ENCODE data around the gene OR1J2.

The OR1J2 gene

DNA sequence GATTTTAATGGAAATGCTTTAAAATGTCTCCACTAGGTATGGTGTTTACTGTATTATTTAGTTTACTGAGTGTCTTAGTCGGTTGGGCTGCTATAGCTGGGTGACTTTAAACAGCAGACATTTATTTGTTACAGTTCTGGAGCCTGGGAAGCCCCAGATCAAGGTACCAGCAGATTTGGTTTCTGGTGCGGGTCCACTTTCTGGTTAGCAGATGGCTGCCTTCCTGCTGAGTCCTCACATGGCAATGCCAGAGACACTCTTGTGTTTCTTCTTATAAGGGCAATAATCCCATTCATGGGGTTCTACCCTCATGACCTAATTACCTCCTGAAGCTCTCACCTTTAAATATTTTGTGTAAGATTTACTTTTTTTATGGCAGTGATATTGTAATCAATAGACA is 7.6 kb downstream of the OR1J2 start:
- H4K8ac ChIP-seq (ENCODE audit: low read length) = no peak overlapping the region
- no peaks in the 10 kb centered on the region for H3K4me1 ChIP-seq (ENCODE audit: control insufficient read depth, insufficient read depth, low read depth, low read length)
- no peaks in the 10 kb centered on the region for H3K9me3 ChIP-seq (ENCODE audit: control insufficient read depth, low read length)
- no peak overlapping the region for H3K27ac ChIP-seq (ENCODE audit: low read length, poor library complexity, severe bottlenecking)
- H3K36me3 ChIP-seq (ENCODE audit: control insufficient read depth in 1 of 2, insufficient read depth in 2 of 2, low read depth in 1 of 2, low read length in 2 of 2) = peaks cover 0 to 10% of the 10 kb centered on the region in 2 experiments
- DNase-seq = no peak
- no peak overlapping the region for H3K14ac ChIP-seq (ENCODE audit: low read length in 2 of 2)
- no peak overlapping the region for H3K4me2 ChIP-seq (ENCODE audit: low read length, poor library complexity, severe bottlenecking)
- H2BK120ac ChIP-seq (ENCODE audit: low read depth, low read length) = no peak overlapping the region
- H2BK12ac ChIP-seq (ENCODE audit: low read length in 2 of 2) = no peak overlapping the region
- H3K4ac ChIP-seq (ENCODE audit: low read depth in 1 of 2, low read length in 2 of 2) = no peak overlapping the region
- H2AK5ac ChIP-seq (ENCODE audit: low read length, severe bottlenecking) = no peak overlapping the region
- H3K9ac ChIP-seq (ENCODE audit: low read length) = no peak overlapping the region
- H3K4me3 ChIP-seq (ENCODE audit: insufficient read depth in 1 of 2, low read depth in 1 of 2, low read length in 2 of 2) = no peak overlapping the region
- no peak overlapping the region for H2BK5ac ChIP-seq (ENCODE audit: low read depth, low read length, poor library complexity, severe bottlenecking)
- WGBS = 51% methylated on average over 2 of the region's 2 CpGs
- H4K91ac ChIP-seq (ENCODE audit: low read length) = no peak overlapping the region
- H3K23ac ChIP-seq (ENCODE audit: low read length in 2 of 2) = no peak overlapping the region
- peaks cover 0 to 22% of the 10 kb centered on the region in 2 experiments for H3K27me3 ChIP-seq (ENCODE audit: control insufficient read depth in 1 of 2, insufficient read depth in 1 of 2, low read length in 2 of 2)
- no peak overlapping the region for H2AFZ ChIP-seq (ENCODE audit: low read depth, low read length)
- no peak overlapping the region for H3K18ac ChIP-seq (ENCODE audit: low read depth in 1 of 2, low read length in 2 of 2)
- no peaks in the 10 kb centered on the region for H3K79me1 ChIP-seq (replicated peaks; ENCODE audit: low read length, poor library complexity, severe bottlenecking)
- H2BK15ac ChIP-seq (ENCODE audit: low read depth, poor library complexity, severe bottlenecking) = no peak overlapping the region

DNA sequence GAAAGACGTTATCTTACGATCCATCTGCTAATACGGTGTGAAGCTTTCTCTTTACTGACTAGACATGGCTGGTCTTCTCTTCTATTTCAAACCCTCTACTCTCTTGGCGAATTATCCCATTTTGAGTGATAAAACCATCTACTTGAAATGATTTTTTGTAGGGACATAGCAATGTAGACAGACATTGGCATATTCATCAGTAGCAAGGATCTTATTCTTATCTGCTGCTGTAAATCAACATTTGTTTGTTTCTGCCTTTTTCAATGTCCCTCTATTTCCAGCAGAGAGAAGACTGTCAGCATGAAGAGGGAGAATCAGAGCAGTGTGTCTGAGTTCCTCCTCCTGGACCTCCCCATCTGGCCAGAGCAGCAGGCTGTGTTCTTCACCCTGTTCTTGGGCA is 8.2 kb downstream of the OR1J2 start, which contains the start of gene OR1J4:
Gene OR1J4, plus strand, starts transcription at position 301 of the 400 bp plus-strand sequence. Its CDS starts 0 bp downstream, at position 301.
- no peaks in the 10 kb centered on the region for H3K79me1 ChIP-seq (replicated peaks; ENCODE audit: low read length, poor library complexity, severe bottlenecking)
- no peak within 1 kb of the TSS for H3K27ac ChIP-seq (ENCODE audit: low read length, poor library complexity, severe bottlenecking)
- peaks cover 0 to 10% of the 10 kb centered on the region in 2 experiments for H3K36me3 ChIP-seq (ENCODE audit: control insufficient read depth in 1 of 2, insufficient read depth in 2 of 2, low read depth in 1 of 2, low read length in 2 of 2)
- H2BK120ac ChIP-seq (ENCODE audit: low read depth, low read length) = no peak within 1 kb of the TSS
- no peak within 1 kb of the TSS for H2AFZ ChIP-seq (ENCODE audit: low read depth, low read length)
- peaks cover 0 to 22% of the 10 kb centered on the region in 2 experiments for H3K27me3 ChIP-seq (ENCODE audit: control insufficient read depth in 1 of 2, insufficient read depth in 1 of 2, low read length in 2 of 2)
- H3K4me1 ChIP-seq (ENCODE audit: control insufficient read depth, insufficient read depth, low read depth, low read length) = no peaks in the 10 kb centered on the region
- no peak within 1 kb of the TSS for H3K4me3 ChIP-seq (ENCODE audit: insufficient read depth in 1 of 2, low read depth in 1 of 2, low read length in 2 of 2)
- H3K9me3 ChIP-seq (ENCODE audit: control insufficient read depth, low read length) = no peaks in the 10 kb centered on the region
- 78% methylated on average over 3 of the region's 4 CpGs for whole genome bisulfite sequencing
- H2BK5ac ChIP-seq (ENCODE audit: low read depth, low read length, poor library complexity, severe bottlenecking) = no peak within 1 kb of the TSS
- no peak within 1 kb of the TSS for H3K9ac ChIP-seq (ENCODE audit: low read length)
- no peak within 1 kb of the TSS for H2BK15ac ChIP-seq (ENCODE audit: low read depth, poor library complexity, severe bottlenecking)
- DNase-seq = no peak
- no peak within 1 kb of the TSS for H4K8ac ChIP-seq (ENCODE audit: low read length)
- no peak within 1 kb of the TSS for H2AK5ac ChIP-seq (ENCODE audit: low read length, severe bottlenecking)
- no peak within 1 kb of the TSS for H2BK12ac ChIP-seq (ENCODE audit: low read length in 2 of 2)
- H3K4me2 ChIP-seq (ENCODE audit: low read length, poor library complexity, severe bottlenecking) = no peak within 1 kb of the TSS
- H3K4ac ChIP-seq (ENCODE audit: low read depth in 1 of 2, low read length in 2 of 2) = no peak within 1 kb of the TSS
- no peak within 1 kb of the TSS for H3K23ac ChIP-seq (ENCODE audit: low read length in 2 of 2)
- no peak within 1 kb of the TSS for H3K18ac ChIP-seq (ENCODE audit: low read depth in 1 of 2, low read length in 2 of 2)
- H4K91ac ChIP-seq (ENCODE audit: low read length) = no peak within 1 kb of the TSS
- no peak within 1 kb of the TSS for H3K14ac ChIP-seq (ENCODE audit: low read length in 2 of 2)

DNA sequence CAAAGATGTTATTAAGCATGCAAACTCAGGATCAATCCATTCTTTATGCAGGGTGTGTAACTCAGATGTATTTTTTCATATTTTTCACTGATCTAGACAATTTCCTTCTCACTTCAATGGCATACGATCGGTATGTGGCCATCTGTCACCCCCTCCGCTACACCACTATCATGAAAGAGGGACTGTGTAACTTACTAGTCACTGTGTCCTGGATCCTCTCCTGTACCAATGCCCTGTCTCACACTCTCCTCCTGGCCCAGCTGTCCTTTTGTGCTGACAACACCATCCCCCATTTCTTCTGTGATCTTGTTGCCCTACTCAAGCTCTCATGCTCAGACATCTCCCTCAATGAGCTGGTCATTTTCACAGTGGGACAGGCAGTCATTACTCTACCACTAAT is 8.8 kb downstream of the OR1J2 start:
- Histone ChIP-seq H3K27me3 (ENCODE audit: control insufficient read depth in 1 of 2, insufficient read depth in 1 of 2, low read length in 2 of 2) (peaks cover 0 to 22% of the 10 kb centered on the region in 2 experiments), H3K4me1 (ENCODE audit: control insufficient read depth, insufficient read depth, low read depth, low read length) (no peaks in the 10 kb centered on the region), H3K9me3 (ENCODE audit: control insufficient read depth, low read length) (no peaks in the 10 kb centered on the region), H2BK15ac (ENCODE audit: low read depth, poor library complexity, severe bottlenecking) (no peak overlapping the region), H3K4ac (ENCODE audit: low read depth in 1 of 2, low read length in 2 of 2) (no peak overlapping the region), H2BK5ac (ENCODE audit: low read depth, low read length, poor library complexity, severe bottlenecking) (no peak overlapping the region), H2BK12ac (ENCODE audit: low read length in 2 of 2) (no peak overlapping the region), H4K91ac (ENCODE audit: low read length) (no peak overlapping the region), H3K79me1 (replicated peaks; ENCODE audit: low read length, poor library complexity, severe bottlenecking) (no peaks in the 10 kb centered on the region), H3K18ac (ENCODE audit: low read depth in 1 of 2, low read length in 2 of 2) (no peak overlapping the region), H3K23ac (ENCODE audit: low read length in 2 of 2) (no peak overlapping the region), H2AK5ac (ENCODE audit: low read length, severe bottlenecking) (no peak overlapping the region), H2AFZ (ENCODE audit: low read depth, low read length) (no peak overlapping the region), H3K27ac (ENCODE audit: low read length, poor library complexity, severe bottlenecking) (no peak overlapping the region), H4K8ac (ENCODE audit: low read length) (no peak overlapping the region), H3K4me2 (ENCODE audit: low read length, poor library complexity, severe bottlenecking) (no peak overlapping the region), H3K14ac (ENCODE audit: low read length in 2 of 2) (no peak overlapping the region), H3K4me3 (ENCODE audit: insufficient read depth in 1 of 2, low read depth in 1 of 2, low read length in 2 of 2) (no peak overlapping the region), H3K9ac (ENCODE audit: low read length) (no peak overlapping the region), H3K36me3 (ENCODE audit: control insufficient read depth in 1 of 2, insufficient read depth in 2 of 2, low read depth in 1 of 2, low read length in 2 of 2) (peaks cover 0 to 10% of the 10 kb centered on the region in 2 experiments), H2BK120ac (ENCODE audit: low read depth, low read length) (no peak overlapping the region)
- WGBS = 79% methylated on average over 3 of the region's 3 CpGs
- DNase-seq = no peak

DNA sequence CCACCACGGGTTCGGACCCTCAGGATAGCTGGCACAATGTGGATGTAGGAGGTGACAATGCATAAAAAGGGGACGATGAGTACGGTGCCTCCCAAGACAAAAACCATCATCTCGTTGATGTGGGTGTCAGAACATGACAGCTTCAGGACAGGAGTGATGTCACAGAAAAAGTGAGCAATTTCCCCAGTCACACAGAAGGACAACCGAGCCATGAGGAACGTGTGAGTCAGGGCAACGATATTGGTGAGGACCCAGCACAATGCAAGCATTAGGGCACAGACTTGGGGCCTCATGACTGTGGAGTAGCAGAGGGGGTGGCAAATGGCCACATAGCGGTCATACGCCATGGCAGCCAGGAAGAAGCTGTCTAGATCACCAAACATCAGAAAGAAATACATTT is 16.0 kb downstream of the OR1J2 start:
- H2BK15ac ChIP-seq (ENCODE audit: low read depth, poor library complexity, severe bottlenecking) = no peak overlapping the region
- H3K4ac ChIP-seq (ENCODE audit: low read depth in 1 of 2, low read length in 2 of 2) = no peak overlapping the region
- H3K4me3 ChIP-seq (ENCODE audit: insufficient read depth in 1 of 2, low read depth in 1 of 2, low read length in 2 of 2) = no peak overlapping the region
- H2BK120ac ChIP-seq (ENCODE audit: low read depth, low read length) = no peak overlapping the region
- H3K79me1 ChIP-seq (replicated peaks; ENCODE audit: low read length, poor library complexity, severe bottlenecking) = no peaks in the 10 kb centered on the region
- no peak overlapping the region for H3K23ac ChIP-seq (ENCODE audit: low read length in 2 of 2)
- no peak overlapping the region for H4K91ac ChIP-seq (ENCODE audit: low read length)
- DNase-seq = no peak
- no peak overlapping the region for H2AK5ac ChIP-seq (ENCODE audit: low read length, severe bottlenecking)
- no peak overlapping the region for H2AFZ ChIP-seq (ENCODE audit: low read depth, low read length)
- H3K18ac ChIP-seq (ENCODE audit: low read depth in 1 of 2, low read length in 2 of 2) = no peak overlapping the region
- no peak overlapping the region for H3K14ac ChIP-seq (ENCODE audit: low read length in 2 of 2)
- H3K27ac ChIP-seq (ENCODE audit: low read length, poor library complexity, severe bottlenecking) = no peak overlapping the region
- no peak overlapping the region for H2BK5ac ChIP-seq (ENCODE audit: low read depth, low read length, poor library complexity, severe bottlenecking)
- no peak overlapping the region for H4K8ac ChIP-seq (ENCODE audit: low read length)
- peaks cover 0 to 9% of the 10 kb centered on the region in 2 experiments for H3K27me3 ChIP-seq (ENCODE audit: control insufficient read depth in 1 of 2, insufficient read depth in 1 of 2, low read length in 2 of 2)
- H3K4me1 ChIP-seq (ENCODE audit: control insufficient read depth, insufficient read depth, low read depth, low read length) = no peaks in the 10 kb centered on the region
- no peak overlapping the region for H3K9ac ChIP-seq (ENCODE audit: low read length)
- H3K9me3 ChIP-seq (ENCODE audit: control insufficient read depth, low read length) = no peaks in the 10 kb centered on the region
- no peaks in the 10 kb centered on the region for H3K36me3 ChIP-seq (ENCODE audit: control insufficient read depth in 1 of 2, insufficient read depth in 2 of 2, low read depth in 1 of 2, low read length in 2 of 2)
- WGBS = 62% methylated on average over 10 of the region's 10 CpGs
- H2BK12ac ChIP-seq (ENCODE audit: low read length in 2 of 2) = no peak overlapping the region
- H3K4me2 ChIP-seq (ENCODE audit: low read length, poor library complexity, severe bottlenecking) = no peak overlapping the region
